Stimulated activated CD8-positive, alpha-beta memory T cell treated with anti-CD3 and anti-CD28 coated beads, Interleukin-15, amount 100 ng/mL, for 24 hours (primary cell): ENCODE measurements around the gene PDK4.
"Not testable (repeated sequence)": the region's sequence is repeated elsewhere in the genome, so short reads cannot be mapped to it uniquely, and the experiment has no call there.

Experiments used
- DNase-seq: peaks from one replicate; pipeline ENCODE4 v3.0.0-alpha.2; 2020; ENCODE audit warnings: low read depth

PDK4 gene

GRCh38 chr7:95604811-95605210 lies 8.5 kb upstream of the PDK4 start:
- DNase-seq = not testable (repeated sequence)

- DNase-seq = not testable (repeated sequence)
Observed at GRCh38 chr7:95604397-95604796, 8.1 kb upstream of the PDK4 start.

GRCh38 chr7:95602421-95602820 lies 6.1 kb upstream of the PDK4 start:
- DNase-seq = no peak

GRCh38 chr7:95601316-95601715 lies 5.0 kb upstream of the PDK4 start:
- DNase-seq = no peak

GRCh38 chr7:95599069-95599468 lies 2.8 kb upstream of the PDK4 start:
- DNase-seq = no peak

GRCh38 chr7:95598511-95598910 lies 2.2 kb upstream of the PDK4 start:
- DNase-seq = no peak

- no peak for DNase-seq
Observed at GRCh38 chr7:95595746-95596197, 544 bp downstream of the PDK4 start.

GRCh38 chr7:95594185-95594584 lies 2.1 kb downstream of the PDK4 start:
- no peak for DNase-seq

GRCh38 chr7:95593343-95593742 lies 3.0 kb downstream of the PDK4 start:
- DNase-seq = no peak

- DNase-seq = no peak
Observed at GRCh38 chr7:95592570-95592969, 3.7 kb downstream of the PDK4 start.

GRCh38 chr7:95590387-95591248 lies 5.7 kb downstream of the PDK4 start:
- DNase-seq = no peak

- no peak for DNase-seq
Observed at GRCh38 chr7:95589766-95590165, 6.5 kb downstream of the PDK4 start.

GRCh38 chr7:95589031-95589430 lies 7.3 kb downstream of the PDK4 start:
- no peak for DNase-seq

- DNase-seq = no peak
Observed at GRCh38 chr7:95586951-95587301, 9.4 kb downstream of the PDK4 start.

- DNase-seq = no peak
Observed at GRCh38 chr7:95585426-95585789, 10.9 kb downstream of the PDK4 start.

- DNase-seq = no peak
Observed at GRCh38 chr7:95584769-95585425, 11.4 kb downstream of the PDK4 start.

- DNase-seq = no peak
Observed at GRCh38 chr7:95583834-95584621, 12.3 kb downstream of the PDK4 start.

GRCh38 chr7:95582578-95583293 lies 13.6 kb downstream of the PDK4 start:
- no peak for DNase-seq

- no peak for DNase-seq
Observed at GRCh38 chr7:95581467-95581866, 14.8 kb downstream of the PDK4 start.

GRCh38 chr7:95579318-95579717 lies 17.0 kb downstream of the PDK4 start:
- DNase-seq = no peak

- DNase-seq = no peak
Observed at GRCh38 chr7:95578299-95578855, 17.9 kb downstream of the PDK4 start.

- DNase-seq = no peak
Observed at GRCh38 chr7:95577137-95577536, 19.2 kb downstream of the PDK4 start.
